A549 (cell line): ENCODE data around the gene ATP6V1B1.

Experiments
- CHD4 ChIP-seq: fragments of 200-600 bp; sonication (generic); IDR thresholded peaks from 2 replicates; pipeline ENCODE4 v1.6.1; 2016; ENCODE audit warnings: antibody characterized with exemption, mild to moderate bottlenecking, borderline replicate concordance
- CTCF ChIP-seq: fragments of >200 bp; sonication (Bioruptor Twin); formaldehyde crosslinking; IDR thresholded peaks from 3 replicates; pipeline ENCODE4 v1.5.1; 2016
- EHMT2 ChIP-seq: fragments of 200-600 bp; sonication (generic); IDR thresholded peaks from 2 replicates; pipeline ENCODE4 v1.6.1; 2016; ENCODE audit warnings: antibody characterized with exemption, low read depth, mild to moderate bottlenecking, moderate library complexity
- EP300 ChIP-seq, 2 experiments: fragments of >200 bp; sonication (Bioruptor Twin); formaldehyde crosslinking; IDR thresholded peaks; 2 replicates in 1 of 2; 3 replicates in 1 of 2; pipeline ENCODE4 v1.6.1; 2016 to 2017
- HOXA7 ChIP-seq: fragments of 250-450 bp; sonication (Bioruptor Pico); IDR thresholded peaks from 2 replicates; pipeline ENCODE4 v1.5.0; 2020; ENCODE audit warnings: mild to moderate bottlenecking, moderate library complexity
- MAFK ChIP-seq: fragments of 450-650 bp; IDR thresholded peaks from 2 replicates; pipeline ENCODE4 v1.6.1; 2014; ENCODE audit not compliant: partially characterized antibody
- MYC ChIP-seq: IDR thresholded peaks from 2 replicates; pipeline ENCODE4 v1.6.1; 2012; ENCODE audit warnings: mild to moderate bottlenecking, inconsistent platforms, low read length, improper control_type of control experiment, borderline replicate concordance
- NR3C1 ChIP-seq: fragments of >200 bp; sonication (Bioruptor Twin); formaldehyde crosslinking; IDR thresholded peaks from 3 replicates; pipeline ENCODE4 v1.6.1; 2017
- PBX3 ChIP-seq: IDR thresholded peaks from 2 replicates; pipeline ENCODE4 v1.6.1; 2012
- POLR2A ChIP-seq: IDR thresholded peaks from 2 replicates; pipeline ENCODE4 v1.6.1; 2012; ENCODE audit warnings: mild to moderate bottlenecking, low read length
- RAD21 ChIP-seq, 2 experiments: fragments of >200 bp in 1 of 2; sonication (Bioruptor Twin) in 1 of 2; formaldehyde crosslinking in 1 of 2; IDR thresholded peaks in 1 of 2; conservative IDR thresholded peaks in 1 of 2; 2 replicates in 1 of 2; 3 replicates in 1 of 2; pipeline ENCODE4 v1.6.1; 2012 to 2018; ENCODE audit warnings: inconsistent platforms in 1 of 2
- RFX5 ChIP-seq: fragments of 450-650 bp; IDR thresholded peaks from 2 replicates; pipeline ENCODE4 v1.7.1; 2014; ENCODE audit warnings: antibody characterized with exemption, mild to moderate bottlenecking, moderate library complexity
- RNF2 ChIP-seq: fragments of 200-600 bp; sonication (generic); IDR thresholded peaks from 2 replicates; pipeline ENCODE4 v1.6.1; 2016; ENCODE audit warnings: low read depth, mild to moderate bottlenecking, antibody characterized with exemption, moderate library complexity, borderline replicate concordance
- ZFP36 ChIP-seq: fragments of 450-650 bp; IDR thresholded peaks from 2 replicates; pipeline ENCODE4 v1.6.1; 2014; ENCODE audit warnings: borderline replicate concordance; ENCODE audit not compliant: partially characterized antibody

- TF ChIP-seq CTCF (no peak), POLR2A (no peak), MAFK (no peak), HOXA7 (no peak), ZFP36 (no peak), RFX5 (no peak), EHMT2 (no peak), MYC (no peak), RAD21 (conservative IDR thresholded peaks at IDR 0.05 in 1 of 2, IDR thresholded peaks at IDR 0.05 in 1 of 2) (no peak), CHD4 (no peak), RNF2 (no peak), PBX3 (no peak), NR3C1 (no peak), EP300 (IDR thresholded peaks at IDR 0.05) (no peak)
Observed at GRCh38 chr2:70941701-70942100, 6.0 kb downstream of the ATP6V1B1 start.
